H1 (cell line): ENCODE data around the gene SLC37A1. TPM values are rescaled to one million over a fixed set of nuclear protein-coding genes. Genes with fewer than 3 reads are reported as not detected.

Experiments used
- CTCF ChIP-seq, 3 experiments: IDR thresholded peaks; 1 replicate in 2 of 3; 2 replicates in 1 of 3; pipeline versions ENCODE4 v1.5.1 to v1.6.1; 2011; ENCODE audit warnings: low read length in 3 of 3, mild to moderate bottlenecking in 3 of 3, inconsistent platforms in 2 of 3, low read depth in 1 of 3, moderate library complexity in 1 of 3; ENCODE audit not compliant: insufficient read depth in 1 of 3; ENCODE audit errors: control extremely low read depth in 1 of 3
- GTF2F1 ChIP-seq: IDR thresholded peaks from 2 replicates; pipeline ENCODE4 v1.6.1; 2012; ENCODE audit warnings: low read depth, low read length, improper control_type of control experiment, borderline replicate concordance
- JUN ChIP-seq: IDR thresholded peaks from 2 replicates; pipeline ENCODE4 v1.6.1; 2011; ENCODE audit warnings: low read depth, mild to moderate bottlenecking, improper control_type of control experiment, low read length
- RBBP5 ChIP-seq: IDR thresholded peaks from 2 replicates; pipeline ENCODE4 v1.7.1; 2012; ENCODE audit warnings: low read depth, mild to moderate bottlenecking, inconsistent platforms, low read length, moderate library complexity, borderline replicate concordance
- TAF1 ChIP-seq: IDR thresholded peaks from 2 replicates; pipeline ENCODE4 v1.6.1; 2011; ENCODE audit warnings: mild to moderate bottlenecking, low read depth, low read length
- TAF7 ChIP-seq: optimal IDR thresholded peaks from 2 replicates; pipeline ENCODE3; 2011; ENCODE audit warnings: low read depth, mild to moderate bottlenecking, inconsistent platforms, low read length, moderate library complexity, borderline replicate concordance
- USF2 ChIP-seq: IDR thresholded peaks from 2 replicates; pipeline ENCODE4 v1.6.1; 2011; ENCODE audit warnings: low read length, improper control_type of control experiment
- polyA plus RNA-seq, 7 experiments: library from polyadenylated mRNA; depleted of rRNA in 3 of 7; stranded (reverse) in 5 of 7; unstranded in 2 of 7; fragments of >200 nt in 5 of 7; fragments of 200-250 nt in 2 of 7; gene quantifications; 1 replicate in 5 of 7; 2 replicates in 1 of 7; 4 replicates in 1 of 7; pipeline versions ENCODE4 v1.2.1 to v1.2.3, GENCODE V29; 2011 to 2013; ENCODE audit warnings: missing spikeins in 2 of 7, mixed read lengths in 2 of 7
- total RNA-seq: library from RNA; stranded (reverse); fragmentation: NEBNext Ultra II Directional; extraction: Animal tissue kit (Norgen Biotek cat#: 25700); gene quantifications from 2 replicates; pipeline ENCODE4 v1.2.1, GENCODE V29; 2021

The SLC37A1 gene
- total and polyA plus RNA-seq, 2 of the 8 experiments (the other 6 are each of a cell fraction or from before 2014, with no cell fraction given): 15.6 to 30.9 TPM

- no peak for TF ChIP-seq TAF1
- TF ChIP-seq CTCF (IDR thresholded peaks at IDR 0.05; ENCODE audit: control extremely low read depth in 1 of 3, insufficient read depth in 1 of 3, low read depth in 1 of 3, low read length in 3 of 3): no peak
- no peak for TF ChIP-seq TAF7
- TF ChIP-seq RBBP5: no peak
- TF ChIP-seq GTF2F1: no peak
- TF ChIP-seq USF2: no peak
- no peak for TF ChIP-seq JUN
Measured at GRCh38 chr21:42597487-42598158, 84.0 kb downstream of the SLC37A1 start (continued).
